Choroid plexus epithelial cell (primary cell): Measurements from ENCODE around the gene RCOR3.
A peak's percentile ranks its signal among the peaks of the same experiment; 100 is the strongest.

Experiments used
- DNase-seq: peaks from one replicate; pipeline ENCODE4 v3.0.0-alpha.2; 2010; ENCODE audit warnings: low read depth
- H3K4me3 ChIP-seq: 2 replicates; pipeline ENCODE4 v1.5.1; 2011; ENCODE audit warnings: low read depth, mild to moderate bottlenecking, control low read depth, low read length, moderate library complexity
- TF ChIP-seq, protein P1 (sequence below): conservative IDR thresholded peaks from 2 replicates; pipeline ENCODE4 v1.5.1; 2011; ENCODE audit warnings: low read depth, mild to moderate bottlenecking, control low read depth, inconsistent platforms, low read length, moderate library complexity

The RCOR3 gene

DNA sequence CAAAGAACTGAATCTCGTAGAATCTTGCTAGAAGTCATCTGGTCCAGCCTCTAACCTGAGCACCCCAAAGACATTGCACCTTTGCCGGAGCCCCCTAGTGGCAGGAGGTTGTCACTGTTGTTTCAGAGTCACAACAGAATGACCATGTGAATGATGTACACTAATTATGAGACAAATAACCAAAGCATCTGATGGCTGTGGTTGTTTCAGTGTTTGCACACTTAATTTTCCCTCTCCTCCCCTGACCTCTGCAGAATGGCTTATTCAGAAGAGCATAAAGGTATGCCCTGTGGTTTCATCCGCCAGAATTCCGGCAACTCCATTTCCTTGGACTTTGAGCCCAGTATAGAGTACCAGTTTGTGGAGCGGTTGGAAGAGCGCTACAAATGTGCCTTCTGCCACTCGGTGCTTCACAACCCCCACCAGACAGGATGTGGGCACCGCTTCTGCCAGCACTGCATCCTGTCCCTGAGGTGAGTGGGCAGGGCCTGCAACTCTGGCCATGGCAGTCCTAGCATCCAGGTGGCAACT, 93.9 kb downstream of the RCOR3 start:
- peak; percentile 23 for DNase-seq
- H3K4me3 ChIP-seq = no peak overlapping the region
- TF ChIP-seq, protein P1, sequence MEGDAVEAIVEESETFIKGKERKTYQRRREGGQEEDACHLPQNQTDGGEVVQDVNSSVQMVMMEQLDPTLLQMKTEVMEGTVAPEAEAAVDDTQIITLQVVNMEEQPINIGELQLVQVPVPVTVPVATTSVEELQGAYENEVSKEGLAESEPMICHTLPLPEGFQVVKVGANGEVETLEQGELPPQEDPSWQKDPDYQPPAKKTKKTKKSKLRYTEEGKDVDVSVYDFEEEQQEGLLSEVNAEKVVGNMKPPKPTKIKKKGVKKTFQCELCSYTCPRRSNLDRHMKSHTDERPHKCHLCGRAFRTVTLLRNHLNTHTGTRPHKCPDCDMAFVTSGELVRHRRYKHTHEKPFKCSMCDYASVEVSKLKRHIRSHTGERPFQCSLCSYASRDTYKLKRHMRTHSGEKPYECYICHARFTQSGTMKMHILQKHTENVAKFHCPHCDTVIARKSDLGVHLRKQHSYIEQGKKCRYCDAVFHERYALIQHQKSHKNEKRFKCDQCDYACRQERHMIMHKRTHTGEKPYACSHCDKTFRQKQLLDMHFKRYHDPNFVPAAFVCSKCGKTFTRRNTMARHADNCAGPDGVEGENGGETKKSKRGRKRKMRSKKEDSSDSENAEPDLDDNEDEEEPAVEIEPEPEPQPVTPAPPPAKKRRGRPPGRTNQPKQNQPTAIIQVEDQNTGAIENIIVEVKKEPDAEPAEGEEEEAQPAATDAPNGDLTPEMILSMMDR = peak; percentile 77

GRCh38 chr1:211353562-211354212, 94.5 kb downstream of the RCOR3 start:
- H3K4me3 ChIP-seq = no peak overlapping the region
- DNase-seq = no peak
- TF ChIP-seq, protein P1 = no peak

- H3K4me3 ChIP-seq = no peak overlapping the region
- TF ChIP-seq, protein P1 = no peak
- DNase-seq = no peak
Measured at GRCh38 chr1:211355873-211356272, 96.7 kb downstream of the RCOR3 start.

DNA sequence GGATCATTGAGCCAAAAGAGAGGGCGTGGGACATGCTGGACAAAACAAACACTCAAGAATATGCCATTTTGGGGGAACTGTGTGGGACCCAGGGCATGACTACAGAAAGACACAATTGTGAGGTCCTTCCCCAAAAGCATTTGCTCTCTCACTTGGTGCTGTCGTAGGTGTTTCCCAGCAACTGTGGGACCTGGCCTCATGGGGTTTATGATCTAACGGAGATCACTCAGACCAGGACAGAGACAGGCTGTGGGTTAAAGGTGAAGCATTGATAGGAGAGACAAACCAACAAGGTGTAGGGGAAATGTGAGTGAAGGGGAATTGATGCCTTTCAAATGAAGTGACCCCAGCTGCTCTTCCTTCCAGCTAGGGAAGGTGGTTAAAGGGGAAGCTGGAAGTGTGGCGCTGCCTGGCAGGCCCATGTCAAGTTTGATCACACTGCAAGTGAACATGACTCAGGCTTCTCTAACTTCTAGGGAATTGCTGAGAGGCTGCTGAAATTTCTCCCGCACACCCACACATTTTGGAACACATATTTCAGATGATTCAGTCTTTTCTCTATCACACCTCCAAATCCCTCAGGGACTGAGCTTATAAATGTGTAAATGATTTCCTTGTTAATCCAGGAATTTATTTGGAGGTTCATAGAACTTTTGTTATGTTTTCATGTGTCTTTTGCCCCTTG, 97.7 kb downstream of the RCOR3 start:
- DNase-seq = peak; percentile 54
- no peak overlapping the region for H3K4me3 ChIP-seq
- TF ChIP-seq, protein P1 = no peak

DNA sequence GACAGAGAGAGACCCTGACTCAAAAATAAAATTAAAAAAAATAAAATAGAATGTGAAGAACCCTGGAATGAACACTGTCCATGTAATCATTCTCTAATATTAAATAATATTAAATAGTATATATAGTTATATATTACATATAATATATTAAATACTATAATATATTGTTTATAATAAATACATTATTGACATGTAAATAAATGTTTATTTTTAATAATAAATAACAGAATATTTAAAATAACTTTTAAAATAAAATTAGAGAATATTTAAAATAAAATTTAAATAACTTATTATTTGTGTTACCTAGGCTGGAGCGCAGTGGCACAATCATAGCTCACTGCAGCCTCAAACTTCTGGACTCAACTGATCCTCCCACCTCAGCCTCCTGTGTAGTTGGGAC, 99.5 kb downstream of the RCOR3 start:
- no peak overlapping the region for H3K4me3 ChIP-seq
- no peak for DNase-seq
- TF ChIP-seq, protein P1 = no peak

- no peak overlapping the region for H3K4me3 ChIP-seq
- no peak for DNase-seq
- TF ChIP-seq, protein P1 = no peak
Measured at GRCh38 chr1:211359876-211360275, 100.7 kb downstream of the RCOR3 start.
